GM21390 (cell line): Measurements from ENCODE around the gene SOCS2.

ENCODE experiments used
- ATAC-seq: cut with Tn5 transposase; IDR thresholded peaks from one replicate; pipeline ENCODE4 v1.9.1; 2021; ENCODE audit not compliant: unreplicated experiment

Gene SOCS2

GRCh38 chr12:93565760-93566159 lies 6.7 kb upstream of the SOCS2 start:
- no peak for ATAC-seq

- no peak for ATAC-seq
Measured at GRCh38 chr12:93567174-93567573, 5.3 kb upstream of the SOCS2 start.

GRCh38 chr12:93568091-93568490 lies 4.4 kb upstream of the SOCS2 start:
- ATAC-seq, result no peak

GRCh38 chr12:93569301-93569655 lies 3.2 kb upstream of the SOCS2 start:
- ATAC-seq, result no peak

- ATAC-seq, result peak; percentile 45
Measured at GRCh38 chr12:93569656-93570551, 2.6 kb upstream of the SOCS2 start.

GRCh38 chr12:93570552-93571364 lies 1.7 kb upstream of the SOCS2 start:
- peak; percentile 51 for ATAC-seq

- ATAC-seq, result peak; percentile 14
Measured at GRCh38 chr12:93571365-93571924, 1.0 kb upstream of the SOCS2 start.

- ATAC-seq, result no peak
Measured at GRCh38 chr12:93572712-93573551, 457 bp downstream of the SOCS2 start.

GRCh38 chr12:93573552-93574223 lies 1.2 kb downstream of the SOCS2 start:
- ATAC-seq, result no peak

- no peak for ATAC-seq
Measured at GRCh38 chr12:93577222-93577621, 4.7 kb downstream of the SOCS2 start.

- no peak for ATAC-seq
Measured at GRCh38 chr12:93578221-93578620, 5.7 kb downstream of the SOCS2 start.

GRCh38 chr12:93580682-93581081 lies 8.2 kb downstream of the SOCS2 start:
- no peak for ATAC-seq

GRCh38 chr12:93581370-93581769 lies 8.9 kb downstream of the SOCS2 start:
- no peak for ATAC-seq

- ATAC-seq, result no peak
Measured at GRCh38 chr12:93582351-93582750, 9.9 kb downstream of the SOCS2 start.

GRCh38 chr12:93583627-93584392 lies 11.3 kb downstream of the SOCS2 start:
- no peak for ATAC-seq

- ATAC-seq, result no peak
Measured at GRCh38 chr12:93585247-93585646, 12.8 kb downstream of the SOCS2 start.

GRCh38 chr12:93587611-93588010 lies 15.1 kb downstream of the SOCS2 start:
- no peak for ATAC-seq

GRCh38 chr12:93589081-93589480 lies 16.6 kb downstream of the SOCS2 start:
- no peak for ATAC-seq

GRCh38 chr12:93591137-93591868 lies 18.8 kb downstream of the SOCS2 start:
- ATAC-seq, result peak; percentile 81
